ENCODE measurements around the gene TAF1B.

The TAF1B gene

DNA sequence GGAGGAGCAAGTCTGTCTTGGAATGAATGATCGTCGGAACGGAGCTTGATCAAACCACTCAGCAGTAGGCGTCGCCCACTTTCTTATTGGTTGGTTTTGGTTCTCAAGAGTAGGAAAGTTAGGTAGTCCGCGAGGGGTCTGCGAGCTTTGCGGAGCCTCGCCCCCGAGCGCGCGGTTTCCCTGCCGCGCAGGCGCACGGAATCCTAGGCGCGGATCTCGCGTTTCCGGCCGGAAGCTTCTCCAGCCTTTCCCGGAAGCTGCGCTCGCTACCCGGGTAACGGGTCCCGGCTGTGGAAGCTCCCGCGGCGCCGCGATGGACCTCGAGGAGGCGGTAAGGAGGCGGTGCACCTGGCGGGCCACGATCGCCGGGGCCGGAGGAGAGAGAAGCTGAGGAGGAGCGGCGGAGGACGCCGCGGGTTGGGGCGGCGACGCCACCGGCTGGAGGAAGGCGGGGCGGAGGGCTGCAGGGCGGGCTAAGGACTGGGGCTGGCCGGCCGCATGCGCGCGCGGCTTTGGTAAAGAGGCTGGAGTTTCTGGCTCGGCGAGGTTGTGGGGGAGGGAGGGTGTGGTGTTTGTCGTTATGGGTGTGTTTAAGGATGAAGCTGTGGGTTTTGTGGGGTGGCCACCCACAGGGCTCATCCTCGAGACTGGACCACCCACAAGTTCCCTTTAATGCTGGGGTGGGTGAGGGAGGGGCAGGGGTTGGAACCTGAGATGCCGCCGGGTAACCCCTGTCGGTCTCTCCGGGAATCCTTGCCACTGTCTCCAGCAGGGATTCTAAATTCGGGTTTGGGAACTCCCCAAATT lies at the start of gene TAF1B:
TAF1B (plus strand) TSS at position 246 of the 807 bp plus-strand sequence; CDS start at position 314, 68 bp downstream.
- DNase-seq, result peak; percentile 86

DNA sequence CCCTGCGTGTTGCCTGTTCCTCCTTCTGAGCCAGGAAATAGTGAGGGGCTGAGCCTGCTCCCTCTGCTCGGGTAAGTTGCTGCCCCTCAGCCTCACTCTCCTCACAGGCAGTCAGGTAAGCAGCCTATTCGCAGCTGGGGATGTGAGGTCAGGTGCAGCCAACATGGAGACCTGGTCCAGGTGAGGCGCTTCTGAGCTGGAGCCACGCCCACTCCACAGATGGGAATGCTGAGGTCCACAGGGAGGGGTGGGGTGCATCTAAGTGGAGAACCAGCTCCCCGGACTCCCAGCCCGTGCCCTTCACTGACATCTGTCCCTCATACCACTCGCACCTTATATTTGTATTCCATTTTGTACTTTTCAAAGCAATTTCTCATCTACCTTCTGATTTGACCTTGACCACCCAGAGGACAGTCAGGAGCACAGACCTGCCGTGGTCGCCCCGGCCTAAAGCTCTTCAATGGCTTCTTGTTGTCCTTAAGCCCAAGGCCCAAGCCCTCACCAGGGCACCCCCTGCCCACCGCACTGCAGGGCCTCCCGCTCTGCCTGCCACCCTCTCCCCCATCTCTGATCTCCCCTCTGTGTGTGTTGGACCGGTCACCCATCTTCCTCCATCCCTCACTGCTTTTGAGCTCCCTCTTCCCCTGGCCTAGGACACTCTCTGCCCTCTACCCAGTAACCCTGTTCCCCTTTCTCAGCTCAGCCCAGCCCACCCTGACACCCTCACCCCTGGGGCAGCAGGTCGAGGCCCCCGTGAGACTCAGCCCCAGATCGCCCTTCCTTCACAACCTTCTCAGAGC lies 49.2 kb upstream of the TAF1B start:
- peak; percentile 0 for DNase-seq

DNA sequence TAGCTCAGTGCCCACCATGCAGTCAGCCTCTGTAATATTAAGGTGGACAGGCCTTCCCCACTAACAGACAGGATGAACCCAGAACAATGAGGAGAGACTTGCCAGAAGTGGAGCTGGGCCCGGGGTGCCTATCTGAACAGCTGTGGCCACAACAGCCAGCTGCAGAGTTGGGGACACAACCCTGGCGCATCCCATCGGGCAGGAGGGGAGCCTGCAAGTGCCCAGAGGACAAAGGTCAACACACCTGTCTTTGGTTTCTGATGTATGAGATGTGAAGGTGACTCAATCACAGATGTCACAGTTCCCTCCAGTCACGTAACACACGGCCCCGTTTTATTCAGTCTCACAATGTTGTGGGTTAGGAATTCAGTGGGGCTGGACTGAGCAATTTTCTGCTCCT lies 48.2 kb upstream of the TAF1B start:
- DNase-seq, result no peak

DNA sequence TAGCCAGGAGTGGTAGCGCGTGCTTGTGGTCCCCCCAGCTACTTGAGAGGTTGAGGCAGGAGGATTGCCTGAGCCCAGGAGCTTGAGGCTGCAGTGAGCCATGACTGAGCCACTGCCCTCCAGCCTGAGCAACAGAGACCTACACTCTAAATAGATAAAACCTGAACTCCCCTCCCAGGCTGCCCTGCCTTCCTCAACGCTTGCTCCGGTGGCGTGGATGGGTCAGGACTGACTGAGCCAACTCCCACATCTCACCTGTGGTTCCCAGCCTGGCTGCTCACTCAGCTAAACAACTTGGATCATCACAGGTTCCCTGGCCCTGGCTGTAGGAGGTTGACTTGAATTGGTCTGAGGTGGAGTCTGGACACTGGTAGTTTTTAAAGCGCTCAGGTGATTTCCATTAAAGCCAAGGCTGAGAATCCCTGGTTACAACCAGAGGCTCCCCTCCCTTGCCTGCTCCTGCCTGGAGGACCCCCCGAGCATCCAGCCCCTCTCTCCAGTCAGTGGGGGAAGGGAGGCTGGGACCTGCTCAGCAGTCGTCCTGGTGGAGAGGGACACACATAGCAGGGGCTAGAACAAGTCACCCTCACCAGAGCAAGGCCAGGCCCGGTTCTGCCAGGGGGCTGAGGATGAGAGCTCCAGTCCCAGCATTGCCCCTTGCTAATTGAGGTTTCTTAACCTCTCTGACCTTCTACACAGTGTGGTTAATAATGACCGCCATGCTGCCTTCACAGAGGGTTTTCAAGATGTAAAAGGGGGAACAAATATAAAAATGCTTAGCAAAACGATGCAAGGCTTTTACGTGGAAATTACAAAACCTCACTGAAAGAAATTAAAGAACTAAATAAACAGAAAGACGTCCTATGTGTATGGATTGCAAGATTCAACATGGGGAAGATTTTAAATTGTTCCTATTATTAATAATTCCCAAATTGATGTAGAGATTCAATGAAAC lies 46.9 kb upstream of the TAF1B start:
- no peak for DNase-seq

DNA sequence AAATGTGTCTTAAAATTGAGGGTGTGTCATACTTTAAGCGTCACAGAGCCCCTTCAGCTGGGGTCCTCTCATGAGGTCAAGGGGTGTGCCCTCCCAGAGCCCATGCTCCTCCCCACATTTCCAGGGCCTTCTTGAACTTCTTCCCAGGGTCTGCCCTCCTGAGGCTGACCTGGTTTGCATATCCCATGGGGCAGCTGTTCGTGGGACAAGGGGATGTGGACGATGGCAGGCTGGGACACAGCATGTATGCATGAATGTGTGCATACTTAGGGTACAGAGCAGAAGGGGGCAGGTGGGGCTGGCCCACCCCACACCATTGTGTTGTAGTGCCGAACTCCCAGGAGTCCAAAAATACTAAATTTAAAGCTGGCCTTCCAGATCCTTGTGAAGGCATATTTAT lies 46.2 kb upstream of the TAF1B start:
- no peak for DNase-seq

DNA sequence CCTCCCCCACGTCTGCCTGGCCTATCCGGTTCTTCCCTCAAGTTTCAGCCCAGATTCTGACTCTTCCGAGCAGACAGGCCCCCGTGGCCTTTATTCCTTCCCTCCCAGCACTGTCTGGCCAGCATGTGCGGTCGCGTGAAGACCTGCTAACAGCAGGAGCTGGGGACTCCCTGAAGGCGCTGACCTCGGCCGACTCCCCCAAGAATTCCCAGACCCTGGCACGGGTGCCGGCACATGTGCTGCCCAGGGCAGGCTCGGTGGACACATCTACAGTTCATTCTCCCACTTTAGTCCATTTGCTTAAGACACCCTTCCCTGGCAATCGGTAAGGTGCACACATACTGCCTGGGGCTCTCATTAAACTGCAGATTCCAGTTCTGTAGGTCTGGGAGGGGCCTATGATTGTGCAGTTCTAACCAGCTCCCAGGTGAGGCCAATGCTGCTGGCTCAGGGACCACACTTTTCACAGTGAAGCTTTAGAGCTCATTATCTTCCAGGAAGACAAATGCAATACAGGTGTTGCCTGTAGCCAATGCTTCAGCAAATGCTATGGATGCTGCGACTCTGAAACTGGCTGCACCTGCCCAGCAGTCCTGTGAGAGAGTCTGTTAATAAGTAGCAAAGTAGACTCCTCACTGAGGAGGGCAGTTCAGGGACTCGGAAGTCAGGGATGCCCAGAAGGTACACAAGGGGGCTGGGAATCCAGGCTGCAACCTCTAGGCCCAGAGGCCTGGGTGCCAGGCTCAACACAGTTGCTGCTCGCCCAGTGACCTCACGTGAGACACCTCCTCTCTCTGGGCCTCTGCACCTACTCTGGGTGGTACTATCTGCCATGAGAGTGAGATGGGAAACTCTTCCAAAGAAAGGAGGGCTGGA lies 45.4 kb upstream of the TAF1B start:
- DNase-seq, result no peak

DNA sequence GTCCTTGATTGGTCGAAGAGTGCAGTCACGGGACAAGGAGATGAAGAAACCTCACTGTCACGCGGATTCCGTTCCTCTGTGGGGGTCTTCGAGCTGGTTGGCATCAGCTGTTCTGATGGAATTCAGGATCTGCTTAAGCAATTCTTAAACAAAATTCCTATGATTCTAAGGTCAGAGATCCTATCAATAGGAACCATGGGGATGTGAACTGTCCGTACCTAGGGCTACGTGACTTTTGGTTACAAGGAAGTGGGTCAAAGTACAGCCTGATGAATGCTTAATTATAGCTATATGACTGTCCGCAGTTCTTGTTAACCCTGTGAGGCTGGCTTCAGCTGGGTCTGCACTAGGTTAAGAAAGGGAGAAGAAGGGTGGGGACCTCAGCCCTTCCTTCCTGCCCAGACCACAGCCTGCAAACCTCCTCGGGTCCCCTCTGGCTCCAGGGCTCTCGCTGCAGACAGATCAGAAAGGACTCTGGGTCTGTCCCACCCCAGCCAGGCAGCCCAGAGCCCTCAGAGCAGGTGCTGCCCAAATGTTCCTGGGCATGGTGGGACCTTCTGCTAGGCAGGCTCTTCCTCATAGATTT lies 44.2 kb upstream of the TAF1B start:
- DNase-seq, result no peak

DNA sequence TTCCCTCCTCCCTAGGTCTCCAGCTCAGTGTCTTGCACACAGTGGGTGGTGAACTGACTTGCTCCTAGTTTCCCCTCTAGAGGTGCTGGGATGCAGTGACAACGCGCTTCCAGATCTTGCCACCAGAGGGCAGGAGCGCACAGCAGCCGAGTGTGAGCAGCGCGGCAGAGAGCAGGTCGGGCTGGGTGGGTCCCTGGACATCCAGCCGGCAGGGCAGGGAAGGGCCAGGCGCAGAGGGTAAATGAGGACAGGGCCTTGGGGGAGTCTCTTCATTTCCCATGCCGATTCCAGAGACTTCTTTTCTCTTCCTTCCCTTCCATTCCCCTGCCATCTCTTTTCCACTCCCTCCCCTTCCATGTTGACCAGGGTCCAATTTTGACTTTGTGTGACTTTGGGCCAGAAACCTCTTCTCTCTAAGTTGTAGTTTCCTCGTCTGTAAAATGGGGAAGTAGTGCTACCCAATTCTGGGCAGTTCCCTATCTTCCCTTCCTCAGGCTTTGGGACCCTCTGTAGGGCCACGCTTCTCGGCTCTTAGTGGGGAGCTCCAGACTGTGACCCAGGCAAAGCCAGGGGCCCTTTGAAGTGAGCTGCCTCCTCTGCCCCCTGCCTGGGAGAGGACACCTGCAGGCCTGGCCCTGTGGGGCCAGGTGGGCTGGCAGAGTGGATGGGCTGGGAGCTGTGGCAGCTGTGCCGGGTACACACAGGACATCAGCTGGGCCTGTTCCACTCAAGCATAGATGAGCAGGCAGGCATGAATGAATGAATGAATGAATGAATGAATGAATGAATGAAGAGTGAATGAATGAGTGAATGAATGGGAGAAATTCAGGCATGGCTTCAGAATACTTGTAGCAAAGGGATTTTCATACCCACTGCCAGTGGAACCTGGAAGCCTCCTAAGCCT lies 43.3 kb upstream of the TAF1B start:
- peak; percentile 83 for DNase-seq

DNA sequence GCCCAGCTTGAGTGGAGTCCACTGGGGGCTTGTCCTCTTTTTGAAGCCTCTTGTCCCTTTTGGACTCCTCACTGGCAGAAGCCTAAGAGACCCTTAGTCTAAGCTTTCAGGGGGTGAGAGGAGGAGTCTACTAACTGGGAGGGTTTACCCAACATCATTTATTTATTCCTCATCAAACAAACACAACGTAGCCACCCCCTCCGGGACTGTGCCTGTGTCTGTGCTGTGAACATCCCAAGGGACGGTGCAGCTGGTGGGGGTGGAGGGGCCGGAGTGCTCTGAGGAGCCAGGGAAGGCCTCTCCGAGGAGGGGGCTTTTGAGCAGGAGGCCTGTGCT lies 42.7 kb upstream of the TAF1B start:
- DNase-seq, result no peak

DNA sequence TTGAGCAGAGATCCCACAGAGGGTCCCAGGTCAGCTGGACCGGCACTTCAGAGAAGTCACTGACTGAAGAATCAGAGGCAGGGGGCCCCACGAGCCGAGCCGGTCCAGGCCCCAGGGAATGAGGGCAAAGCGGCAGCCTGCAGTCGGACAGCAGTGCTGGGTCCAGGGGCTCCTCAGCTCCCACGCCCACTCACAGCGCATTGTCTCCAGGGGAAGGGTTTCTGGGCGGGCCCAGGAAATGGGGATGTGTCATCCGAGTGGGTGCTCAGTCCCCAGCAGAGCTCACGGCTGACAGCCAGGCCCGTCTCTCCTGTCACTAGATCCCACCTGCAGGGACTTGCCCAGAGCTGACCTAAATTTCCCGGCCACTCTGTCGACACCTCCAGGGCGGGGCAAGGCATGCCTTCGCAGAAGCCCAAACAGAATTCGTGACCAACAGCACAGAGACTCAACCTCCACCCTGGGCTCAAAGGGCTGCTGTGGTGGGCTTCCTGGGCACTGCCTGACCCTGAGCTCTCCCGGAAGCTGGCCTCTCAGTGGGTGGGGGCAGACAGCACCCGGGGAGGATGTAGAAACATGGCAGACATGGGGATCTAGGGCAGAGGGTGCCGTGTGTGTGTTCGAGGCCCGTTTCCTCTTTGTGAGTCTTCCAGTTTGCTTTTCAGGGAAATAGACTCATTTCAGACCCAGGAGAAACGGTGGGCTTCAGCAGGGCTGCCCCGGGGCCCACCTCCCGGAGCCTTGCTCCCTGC lies 42.1 kb upstream of the TAF1B start:
- DNase-seq, result no peak

DNA sequence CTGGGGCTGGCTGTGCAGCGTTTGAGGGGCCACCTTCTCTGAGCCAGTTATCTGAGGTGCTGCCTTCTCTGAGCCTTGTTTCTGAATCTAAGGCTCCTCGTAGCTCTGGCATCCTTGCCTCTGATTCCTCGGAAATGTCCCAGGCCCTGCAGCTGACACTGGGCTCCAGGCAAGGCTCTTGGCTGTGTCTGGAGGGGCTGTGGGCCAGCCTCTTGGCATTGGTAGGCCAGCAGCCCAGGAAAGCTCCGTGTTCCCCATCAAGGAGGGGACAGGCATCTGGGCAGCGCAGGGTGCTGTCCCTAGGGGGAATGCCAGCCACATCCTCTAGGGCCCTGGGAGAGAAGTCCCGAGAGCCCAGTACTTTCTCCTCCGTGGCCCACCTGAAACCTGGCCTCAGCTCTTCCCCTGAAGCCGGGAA lies 40.7 kb upstream of the TAF1B start:
- no peak for DNase-seq

DNA sequence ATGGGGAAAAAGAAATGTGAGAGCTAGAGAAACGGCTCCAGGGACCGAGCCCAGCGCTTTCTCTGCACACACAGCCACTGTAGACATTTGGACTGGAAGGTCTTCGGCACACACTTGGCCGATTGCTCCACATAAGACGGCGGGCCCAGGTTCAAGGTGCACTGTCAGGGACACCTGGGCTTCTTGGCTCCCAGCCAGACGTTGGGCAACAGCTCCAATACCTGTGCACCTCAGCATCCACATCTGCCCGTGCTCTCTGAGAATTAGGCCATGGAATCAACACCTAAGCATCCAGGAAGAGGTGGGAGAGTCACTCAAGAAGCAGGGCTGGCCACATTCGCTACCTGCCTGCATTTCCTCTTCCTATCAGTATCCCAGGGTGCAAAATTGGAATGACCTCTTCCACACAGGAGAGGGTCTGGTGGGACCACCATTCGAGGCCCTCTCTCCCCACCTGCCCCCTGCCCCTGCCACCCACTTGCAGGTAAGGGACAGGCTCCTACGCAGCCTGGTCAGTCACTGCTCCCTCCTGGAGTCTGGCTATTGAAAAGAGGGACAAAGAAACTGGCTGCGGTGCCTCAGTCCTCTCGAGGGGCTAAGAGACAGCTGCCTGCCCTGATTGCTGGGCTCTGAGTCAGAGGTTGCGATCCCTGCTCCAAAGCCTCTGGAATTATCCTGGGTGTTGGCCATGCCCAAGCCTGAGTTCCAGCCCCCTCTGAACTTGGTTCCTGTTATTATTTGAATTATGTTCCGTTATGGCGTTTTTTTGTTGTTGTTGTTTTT lies 40.1 kb upstream of the TAF1B start:
- no peak for DNase-seq

DNA sequence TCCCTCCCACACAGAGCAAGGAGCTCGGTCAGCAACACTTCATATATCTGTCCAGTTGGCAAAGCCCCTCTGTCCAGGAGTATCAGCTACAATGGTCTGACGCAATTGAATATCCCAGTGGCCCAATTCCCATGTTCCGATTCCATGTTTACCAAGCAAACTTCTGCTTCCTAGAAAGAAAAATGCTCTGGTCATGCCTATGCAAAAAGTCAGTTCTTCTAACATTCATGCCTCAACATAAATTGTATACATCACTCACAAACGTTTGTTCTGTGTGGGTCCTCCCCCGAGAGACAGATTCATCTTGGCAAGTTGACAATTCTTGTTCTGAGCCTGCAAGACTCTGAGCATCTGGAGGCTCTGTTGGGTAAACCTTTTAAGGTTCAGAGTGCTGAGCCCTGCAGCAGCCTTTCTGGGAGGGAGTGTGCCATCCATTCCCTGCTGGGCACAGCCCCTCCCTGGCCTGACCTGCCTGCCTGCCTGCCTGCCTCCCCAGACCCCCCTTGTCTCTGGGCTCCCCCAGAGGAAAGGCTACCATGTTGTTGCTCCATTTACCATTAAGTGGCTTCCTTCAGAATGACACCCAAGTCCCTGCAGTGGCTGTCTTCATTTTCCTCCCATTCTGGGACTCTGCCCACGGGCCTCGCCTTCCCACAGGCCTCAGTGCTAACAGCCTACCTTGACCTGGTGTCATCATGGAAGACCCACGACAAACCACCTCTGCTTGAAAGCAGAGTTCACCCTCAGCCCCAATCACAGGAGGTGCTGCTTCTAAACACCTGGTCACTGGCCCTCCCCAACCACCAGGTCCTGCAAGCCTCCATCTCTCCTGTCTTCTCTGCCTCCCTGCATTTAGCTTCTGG lies 37.6 kb upstream of the TAF1B start:
- DNase-seq, result no peak

DNA sequence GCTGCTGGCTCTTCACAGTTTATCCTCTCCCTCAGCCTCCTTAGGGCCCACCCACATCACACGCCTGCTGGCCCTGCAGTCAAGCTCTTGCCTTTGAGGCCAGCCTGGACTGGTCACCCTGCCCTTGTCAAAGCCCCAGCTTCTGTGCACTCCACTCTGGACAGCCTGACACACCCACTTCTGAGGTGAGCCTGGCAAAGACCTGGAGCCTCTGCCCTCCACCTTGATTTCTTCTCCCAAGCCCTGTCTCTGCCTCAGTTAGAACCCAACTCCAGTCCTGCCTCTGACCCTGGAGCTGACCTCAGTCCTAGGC lies 37.0 kb upstream of the TAF1B start:
- DNase-seq, result no peak

DNA sequence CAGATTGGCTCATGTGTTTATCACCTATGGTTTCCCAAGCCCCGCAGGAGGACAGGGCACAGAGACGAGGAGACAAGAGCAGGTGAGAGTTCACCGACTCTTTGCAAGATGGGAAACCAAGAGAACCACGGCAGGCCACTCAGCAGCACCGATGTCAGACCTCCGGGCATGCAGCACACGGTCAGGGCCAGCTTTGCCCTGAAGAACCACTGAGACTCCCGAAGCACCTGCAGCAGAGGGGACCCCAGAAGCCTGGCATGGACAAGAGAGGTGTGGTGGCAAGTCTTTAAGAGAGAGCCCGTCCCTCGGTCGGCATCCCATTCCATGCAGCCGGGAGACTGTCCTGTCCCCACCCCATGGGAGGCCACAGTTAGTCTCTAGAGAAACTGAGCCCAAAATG lies 36.6 kb upstream of the TAF1B start:
- no peak for DNase-seq

DNA sequence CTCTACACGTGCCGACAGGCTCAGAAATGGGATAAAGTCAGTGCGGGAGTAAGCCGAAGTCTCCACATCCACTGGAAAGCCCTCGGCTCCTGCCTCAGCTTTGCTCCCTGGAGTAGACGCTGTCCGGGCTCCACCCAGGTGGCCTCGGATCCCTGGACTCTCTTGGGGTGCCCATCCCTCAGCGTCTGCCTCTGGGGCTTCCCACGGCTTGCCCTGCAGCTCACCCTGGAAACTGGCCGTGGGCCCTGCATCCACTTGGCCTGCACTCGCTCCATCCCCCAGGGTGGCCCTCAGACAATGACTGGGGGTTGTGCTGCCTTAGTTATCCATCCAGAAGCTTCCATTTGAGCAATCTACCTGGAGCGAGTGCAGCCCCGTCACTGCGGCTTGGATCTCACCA lies 36.2 kb upstream of the TAF1B start:
- DNase-seq, result no peak

DNA sequence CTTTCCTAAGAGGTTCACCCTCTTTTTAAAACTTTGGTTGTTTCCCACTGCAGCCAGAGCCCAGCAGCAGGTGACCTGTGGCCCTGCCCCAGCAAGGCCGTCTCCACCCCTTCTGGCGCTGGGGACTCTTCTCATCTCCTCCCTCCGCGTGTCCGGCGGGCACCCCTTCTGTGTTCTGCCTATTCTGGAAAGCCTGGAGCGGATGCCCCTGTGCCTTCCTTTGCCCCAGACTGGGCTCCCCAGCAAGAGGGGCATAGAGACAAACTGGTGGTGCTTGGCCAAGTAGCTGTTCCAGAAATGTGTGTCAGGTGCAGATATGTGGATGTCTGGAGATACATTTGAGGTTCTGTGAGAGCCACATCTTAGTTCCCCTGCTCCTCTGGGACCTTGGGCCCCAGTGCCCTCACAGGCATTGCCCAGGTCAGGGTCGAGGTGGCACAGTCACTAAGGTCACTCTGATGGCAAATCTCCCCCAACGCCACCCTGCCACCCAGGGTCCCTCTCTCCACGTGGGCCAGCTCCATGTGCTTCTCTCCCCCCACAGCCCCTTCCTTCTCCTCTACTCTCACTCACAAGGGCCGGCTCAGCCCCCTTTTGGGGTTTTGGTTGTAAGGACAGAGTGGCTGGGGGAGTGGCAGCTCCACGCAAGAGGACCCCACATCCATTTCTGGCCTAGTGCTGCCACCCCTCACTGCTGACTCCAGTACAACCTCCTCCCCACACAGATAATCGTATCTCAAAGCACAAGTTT lies 35.5 kb upstream of the TAF1B start:
- DNase-seq, result no peak
